ENCODE measurements around the gene PCNX2.

Gene PCNX2

GRCh38 chr1:233319272-233319671 is 23.7 kb upstream of the PCNX2 start:
- no peak for DNase-seq (ENCODE audit: low read depth, low spot score)

- DNase-seq (ENCODE audit: low read depth, low spot score) = no peak
These were observed 20.9 kb upstream of the PCNX2 start for GRCh38 chr1:233316473-233316872.

GRCh38 chr1:233315718-233316301 is 20.3 kb upstream of the PCNX2 start:
- DNase-seq (ENCODE audit: low read depth, low spot score) = no peak

DNA sequence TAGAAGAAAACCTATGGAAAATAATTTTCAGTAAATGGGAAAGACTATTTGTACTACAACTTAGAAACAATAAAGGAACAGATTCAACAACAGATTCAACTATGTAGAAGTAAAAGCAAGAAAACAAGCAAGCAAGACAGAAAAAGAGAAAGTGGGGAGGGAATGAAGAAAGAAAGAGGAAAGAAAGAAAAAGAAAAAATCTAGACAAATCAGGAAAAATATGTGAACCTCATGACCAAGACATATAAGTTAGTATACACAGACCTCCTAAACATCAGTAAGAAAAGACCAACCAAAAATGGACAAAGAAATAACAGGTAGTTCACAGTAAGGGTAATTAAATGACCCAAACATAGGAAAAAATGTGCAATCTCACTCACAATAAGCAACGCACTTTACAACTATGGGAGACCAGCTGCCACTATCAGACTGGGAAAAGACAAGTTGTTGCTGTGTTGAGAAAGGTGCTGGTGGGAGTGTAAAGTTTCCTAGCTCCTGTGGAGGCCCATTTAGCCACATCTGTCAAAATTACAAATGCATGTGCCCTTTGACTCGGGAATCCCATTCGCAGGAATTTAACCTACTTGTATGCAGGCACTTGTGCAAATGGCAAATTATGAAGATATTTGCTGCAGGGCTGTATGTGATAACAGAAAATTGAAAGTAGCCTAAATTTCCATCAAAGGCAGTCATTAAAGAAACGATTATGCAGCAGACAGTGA is 18.1 kb upstream of the PCNX2 start:
- no peak for DNase-seq (ENCODE audit: low read depth, low spot score)

DNA sequence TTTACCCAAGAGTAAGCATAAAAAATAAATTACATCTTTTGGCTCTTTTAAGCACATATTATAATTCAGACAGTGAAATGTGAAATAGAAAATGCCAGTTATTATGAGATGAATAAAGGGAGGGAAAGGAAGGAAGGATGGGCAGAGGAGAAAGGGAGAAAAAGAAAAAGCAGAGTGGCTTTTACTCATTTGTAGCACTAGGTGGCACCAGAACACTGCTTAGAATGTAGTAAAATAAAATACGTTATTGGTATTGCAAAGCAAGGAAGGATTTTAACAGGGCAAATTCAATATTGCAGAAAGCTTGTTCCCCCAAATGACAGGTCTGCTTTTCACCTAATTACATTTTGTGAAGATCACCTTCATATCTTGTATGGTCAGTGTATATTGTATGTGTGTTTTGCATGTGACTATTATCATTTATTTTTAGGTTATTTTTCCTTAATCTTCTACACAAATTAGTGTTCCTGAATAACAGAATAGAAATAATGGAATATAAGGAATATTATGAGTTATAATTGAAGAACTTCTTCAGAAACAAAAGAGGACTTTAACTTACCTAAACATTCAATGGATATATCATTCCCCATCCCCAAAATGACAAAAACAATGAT is 9.1 kb upstream of the PCNX2 start:
- DNase-seq (ENCODE audit: low read depth, low spot score) = no peak

DNA sequence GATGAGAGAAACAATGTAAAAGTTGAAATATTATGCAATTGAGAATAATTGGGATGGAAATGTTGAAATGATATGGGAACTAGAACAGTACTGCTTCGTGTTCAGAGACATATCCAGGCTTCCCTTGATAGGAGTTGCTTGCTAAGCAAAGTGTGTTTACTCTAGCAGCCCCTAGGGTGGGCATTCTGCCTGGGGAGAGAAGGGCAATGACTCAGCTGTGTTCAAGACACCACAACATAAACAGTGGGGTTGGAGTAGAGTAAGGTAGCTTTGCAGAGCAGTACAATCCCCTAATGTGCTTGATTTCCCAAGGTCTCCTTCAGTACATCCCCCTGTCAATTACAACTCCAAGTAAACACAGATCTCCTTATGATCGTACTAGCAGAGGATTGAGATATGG is 4.8 kb upstream of the PCNX2 start:
- no peak for DNase-seq (ENCODE audit: low read depth, low spot score)

DNA sequence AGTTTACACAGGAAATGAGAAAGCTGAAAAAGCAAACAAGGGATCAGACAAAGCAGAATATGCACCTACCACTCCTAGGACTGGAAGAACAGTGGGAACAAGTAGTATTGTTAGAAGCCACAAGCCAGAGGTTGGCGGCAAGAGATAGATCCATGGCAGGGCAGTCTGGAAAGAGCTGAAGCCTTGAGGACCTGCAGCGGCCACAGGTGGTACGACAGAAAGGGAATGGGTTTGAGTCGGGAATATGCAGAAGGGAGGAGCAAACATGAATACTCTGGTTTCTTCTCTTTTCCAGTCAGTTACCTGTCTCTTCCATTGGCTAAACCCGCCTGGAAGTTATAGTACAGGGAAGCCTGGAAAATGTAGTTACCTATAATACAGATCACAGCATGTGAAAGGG is 3.9 kb upstream of the PCNX2 start:
- no peak for DNase-seq (ENCODE audit: low read depth, low spot score)

DNA sequence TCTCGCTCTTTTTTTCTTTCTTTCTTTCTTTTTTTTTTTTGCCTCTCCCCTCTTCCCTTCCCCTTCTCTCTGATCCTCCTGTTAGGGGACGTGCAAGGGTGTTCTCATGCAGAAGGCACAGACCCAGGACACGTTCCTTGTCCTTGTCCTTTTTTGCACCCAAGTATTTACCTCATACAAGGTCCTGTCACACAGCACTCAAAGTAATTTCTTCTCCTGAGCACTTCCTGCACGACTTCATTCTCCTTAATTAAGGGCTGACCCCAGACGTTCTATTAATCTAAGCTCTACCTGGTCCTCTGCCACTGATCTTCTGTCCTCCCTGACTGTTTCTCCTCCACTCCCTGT is 424 bp upstream of the PCNX2 start:
- no peak for DNase-seq (ENCODE audit: low read depth, low spot score)

- DNase-seq (ENCODE audit: low read depth, low spot score) = no peak
These were observed 650 bp downstream of the PCNX2 start for GRCh38 chr1:233294913-233295236.

- DNase-seq (ENCODE audit: low read depth, low spot score) = no peak
These were observed 1.7 kb downstream of the PCNX2 start for GRCh38 chr1:233293556-233294446.

GRCh38 chr1:233290396-233291034 is 5.0 kb downstream of the PCNX2 start:
- DNase-seq (ENCODE audit: low read depth, low spot score) = no peak

- DNase-seq (ENCODE audit: low read depth, low spot score) = no peak
These were observed 5.8 kb downstream of the PCNX2 start for GRCh38 chr1:233289676-233290075.

- no peak for DNase-seq (ENCODE audit: low read depth, low spot score)
These were observed 13.0 kb downstream of the PCNX2 start for GRCh38 chr1:233282582-233282886.

DNA sequence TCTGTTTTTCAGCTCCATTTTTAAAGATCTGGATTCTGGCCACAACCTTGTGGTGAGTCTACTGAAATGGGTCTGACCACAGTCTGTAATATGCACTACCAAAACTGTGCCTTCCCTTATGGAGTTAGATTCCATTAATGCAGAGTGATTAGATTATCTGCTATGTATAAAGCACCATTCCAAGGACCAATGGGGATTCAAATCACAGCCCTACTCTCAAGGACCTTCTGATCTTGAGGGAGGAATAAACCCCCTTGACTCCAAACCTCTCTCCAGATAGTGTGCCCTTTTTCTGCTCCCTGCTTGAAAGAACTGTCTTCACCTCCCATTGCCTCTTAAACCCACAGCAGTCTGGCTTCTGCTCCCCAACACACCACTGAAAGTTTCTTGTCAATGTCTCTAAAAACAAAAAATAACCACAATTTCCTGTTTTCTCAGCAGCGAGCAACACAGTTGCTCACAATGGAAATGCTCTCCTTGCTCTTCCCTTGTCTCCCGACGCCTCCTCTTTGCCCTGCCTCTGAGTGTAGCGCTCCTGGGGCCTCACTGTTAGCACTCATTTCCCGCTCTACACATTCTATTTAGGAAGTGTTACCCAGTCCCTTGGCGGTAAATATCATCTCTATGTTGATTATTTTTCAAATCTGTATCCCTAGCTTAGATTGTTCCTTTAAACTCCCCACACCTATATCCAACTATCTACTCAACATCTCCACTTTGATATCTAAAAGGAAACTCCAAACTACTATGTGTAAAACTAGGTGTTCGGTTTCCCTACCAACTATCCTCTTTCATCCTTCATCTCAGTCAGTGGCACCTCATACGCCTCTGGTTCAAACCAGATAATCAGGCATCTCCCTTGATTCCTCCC is 13.6 kb downstream of the PCNX2 start:
- DNase-seq (ENCODE audit: low read depth, low spot score) = peak; percentile 31

GRCh38 chr1:233279971-233280370 is 15.6 kb downstream of the PCNX2 start:
- DNase-seq (ENCODE audit: low read depth, low spot score) = no peak

DNA sequence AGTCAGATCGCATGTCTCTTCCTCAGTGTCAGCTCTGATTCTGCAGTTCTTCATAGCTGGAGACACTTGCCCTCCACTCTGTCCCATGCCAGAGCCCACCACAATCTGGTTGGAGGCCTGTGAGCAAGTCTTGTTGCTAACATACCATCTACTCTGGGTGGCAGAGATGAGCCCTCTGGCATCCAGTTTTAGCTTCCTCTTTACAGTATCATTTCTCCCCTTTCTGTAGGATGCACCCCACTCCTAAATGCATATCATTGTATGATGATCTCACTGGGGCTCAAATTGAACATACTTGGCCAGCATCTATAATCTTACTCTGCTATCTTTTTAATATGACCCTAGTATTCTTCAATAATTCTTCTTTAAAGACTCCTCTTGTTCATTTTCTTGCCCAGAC is 16.9 kb downstream of the PCNX2 start:
- no peak for DNase-seq (ENCODE audit: low read depth, low spot score)

DNA sequence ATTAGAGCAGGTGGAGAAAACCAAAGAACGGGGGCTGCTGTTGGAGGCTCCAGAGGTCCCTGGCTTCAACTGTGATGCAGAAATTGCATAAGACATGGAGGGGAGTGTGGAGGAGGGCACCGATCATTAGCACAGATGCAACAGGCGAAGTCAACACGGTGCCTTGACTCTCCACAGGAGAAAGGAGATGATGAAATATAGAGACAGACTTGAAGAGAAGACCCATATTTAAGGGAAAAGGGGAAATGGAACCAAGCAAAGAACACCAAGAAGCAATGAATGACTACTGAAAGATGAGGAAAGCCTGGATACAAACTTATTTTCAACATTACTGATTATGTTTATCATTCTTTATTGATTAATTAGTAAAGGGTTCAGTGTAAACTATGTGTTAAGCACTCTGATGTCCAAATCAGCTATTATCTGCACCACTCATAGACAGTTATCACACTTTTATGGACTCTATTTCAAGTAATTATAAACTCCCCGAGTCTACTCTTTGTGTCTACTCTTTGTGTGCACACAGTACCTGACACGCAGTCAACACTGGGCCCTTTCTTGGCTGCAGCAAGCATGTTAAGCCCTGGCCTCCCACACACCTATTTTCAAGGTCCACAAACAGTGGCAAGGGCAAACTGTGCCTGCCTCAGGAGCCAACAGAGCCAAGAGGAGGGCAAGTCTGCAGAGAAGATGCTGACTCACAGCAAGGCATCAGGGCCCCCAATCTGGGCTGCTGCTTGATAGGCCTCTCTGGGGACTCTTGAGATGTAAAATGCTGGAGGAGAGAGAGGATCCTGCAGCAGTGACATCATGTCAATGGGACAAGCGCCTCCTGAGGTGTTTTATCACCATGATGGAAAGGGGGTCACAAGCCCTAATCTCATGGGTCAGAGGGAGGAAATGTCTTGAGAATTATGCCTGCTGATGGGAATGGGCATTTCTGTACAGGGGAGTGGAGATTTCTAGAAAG is 17.6 kb downstream of the PCNX2 start:
- DNase-seq (ENCODE audit: low read depth, low spot score) = no peak

- DNase-seq (ENCODE audit: low read depth, low spot score) = no peak
These were observed 25.9 kb downstream of the PCNX2 start for GRCh38 chr1:233269656-233270055.

GRCh38 chr1:233268389-233269022 is 27.0 kb downstream of the PCNX2 start:
- DNase-seq (ENCODE audit: low read depth, low spot score) = no peak

- DNase-seq (ENCODE audit: low read depth, low spot score) = no peak
These were observed 33.8 kb downstream of the PCNX2 start for GRCh38 chr1:233261695-233262094.

All from smooth muscle cell of the brain vasculature (primary cell).